Progenitor cell of endocrine pancreas (in vitro differentiated cells): ENCODE results near the gene FXYD6. TPM values are rescaled to one million over a fixed set of nuclear protein-coding genes. Genes with fewer than 3 reads are reported as not detected.

Experiments
- DNase-seq: peaks from one replicate; pipeline ENCODE4 v3.0.0; 2021; ENCODE audit warnings: low spot score; ENCODE audit not compliant: unreplicated experiment
- H3K27ac Mint-ChIP-seq: 2 replicates; pipeline ENCODE4 v1.8.0; 2021; ENCODE audit warnings: mild to moderate bottlenecking, moderate library complexity, mixed read lengths
- H3K27me3 Mint-ChIP-seq: 2 replicates; pipeline ENCODE4 v1.8.0; 2021; ENCODE audit warnings: mixed read lengths
- H3K36me3 Mint-ChIP-seq: 2 replicates; pipeline ENCODE4 v1.8.0; 2022; ENCODE audit warnings: mixed read lengths; ENCODE audit not compliant: insufficient read depth
- H3K4me1 Mint-ChIP-seq: 2 replicates; pipeline ENCODE4 v1.8.0; 2021; ENCODE audit warnings: low read depth, mixed read lengths
- H3K4me3 Mint-ChIP-seq: 2 replicates; pipeline ENCODE4 v1.8.0; 2021; ENCODE audit warnings: low read depth, mild to moderate bottlenecking, moderate library complexity, mixed read lengths
- H3K9me3 Mint-ChIP-seq: 2 replicates; pipeline ENCODE4 v1.8.0; 2021; ENCODE audit warnings: low read depth, mixed read lengths
- total RNA-seq: library from RNA; stranded (reverse); gene quantifications from 2 replicates; pipeline ENCODE4 v1.2.1, GENCODE V29; 2021
- TF ChIP-seq, protein P1 (sequence below): fragments of 200-600 bp; sonication (generic); IDR thresholded peaks from one replicate; pipeline ENCODE4 v1.5.0; 2021; ENCODE audit warnings: antibody characterized with exemption, mild to moderate bottlenecking; ENCODE audit not compliant: unreplicated experiment

Gene FXYD6
- total RNA-seq, 1 donor from 2014 or later: 28.5 TPM

DNA sequence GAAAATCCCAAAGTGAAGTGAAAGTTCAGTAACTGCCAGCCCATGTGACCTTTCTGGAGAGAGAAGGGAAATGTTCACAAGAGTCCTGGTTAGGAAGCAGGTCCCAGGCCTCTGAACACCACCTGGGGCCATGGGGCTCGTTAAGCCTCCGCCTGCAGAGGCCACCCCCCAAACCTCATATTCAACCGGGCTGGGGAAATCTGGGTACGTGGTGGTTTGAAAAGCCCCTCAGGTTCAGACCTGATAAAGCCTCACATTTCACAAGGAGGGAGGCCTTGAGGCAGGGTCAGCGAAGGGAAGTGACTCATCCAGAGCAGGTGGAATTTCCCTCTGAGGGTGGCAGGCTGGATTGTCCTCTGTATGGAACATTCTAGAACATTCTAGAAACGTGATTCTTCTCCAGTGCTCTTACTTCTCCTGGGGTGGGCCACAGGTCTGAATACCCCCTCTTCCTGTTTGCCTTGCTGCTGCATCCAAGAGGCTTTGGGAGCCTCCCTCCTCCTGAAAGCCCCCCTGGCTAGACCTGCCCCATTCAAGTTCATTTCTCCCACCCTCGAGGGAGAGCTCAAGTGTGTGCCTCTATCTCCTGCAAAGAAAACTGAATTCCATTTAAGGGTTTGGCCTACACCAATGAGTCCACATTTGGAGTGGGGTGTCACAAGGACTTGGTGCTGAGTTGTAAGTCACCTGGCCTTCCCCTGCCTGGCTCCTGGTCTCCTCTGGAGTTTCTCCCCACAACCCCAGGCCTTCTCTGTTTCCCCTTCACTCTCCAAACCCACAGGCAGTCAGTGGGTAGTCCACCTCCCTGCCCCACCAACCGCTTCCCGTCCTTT is 58.2 kb downstream of the FXYD6 start:
- H3K27ac Mint-ChIP-seq: no peak overlapping the region
- peaks cover 50% of the 10 kb centered on the region for H3K4me1 Mint-ChIP-seq
- no peaks in the 10 kb centered on the region for H3K36me3 Mint-ChIP-seq
- no peaks in the 10 kb centered on the region for H3K9me3 Mint-ChIP-seq
- H3K4me3 Mint-ChIP-seq: no peak overlapping the region
- H3K27me3 Mint-ChIP-seq: peaks cover 7% of the 10 kb centered on the region
- TF ChIP-seq, protein P1, sequence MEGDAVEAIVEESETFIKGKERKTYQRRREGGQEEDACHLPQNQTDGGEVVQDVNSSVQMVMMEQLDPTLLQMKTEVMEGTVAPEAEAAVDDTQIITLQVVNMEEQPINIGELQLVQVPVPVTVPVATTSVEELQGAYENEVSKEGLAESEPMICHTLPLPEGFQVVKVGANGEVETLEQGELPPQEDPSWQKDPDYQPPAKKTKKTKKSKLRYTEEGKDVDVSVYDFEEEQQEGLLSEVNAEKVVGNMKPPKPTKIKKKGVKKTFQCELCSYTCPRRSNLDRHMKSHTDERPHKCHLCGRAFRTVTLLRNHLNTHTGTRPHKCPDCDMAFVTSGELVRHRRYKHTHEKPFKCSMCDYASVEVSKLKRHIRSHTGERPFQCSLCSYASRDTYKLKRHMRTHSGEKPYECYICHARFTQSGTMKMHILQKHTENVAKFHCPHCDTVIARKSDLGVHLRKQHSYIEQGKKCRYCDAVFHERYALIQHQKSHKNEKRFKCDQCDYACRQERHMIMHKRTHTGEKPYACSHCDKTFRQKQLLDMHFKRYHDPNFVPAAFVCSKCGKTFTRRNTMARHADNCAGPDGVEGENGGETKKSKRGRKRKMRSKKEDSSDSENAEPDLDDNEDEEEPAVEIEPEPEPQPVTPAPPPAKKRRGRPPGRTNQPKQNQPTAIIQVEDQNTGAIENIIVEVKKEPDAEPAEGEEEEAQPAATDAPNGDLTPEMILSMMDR: no peak
- DNase-seq: no peak

DNA sequence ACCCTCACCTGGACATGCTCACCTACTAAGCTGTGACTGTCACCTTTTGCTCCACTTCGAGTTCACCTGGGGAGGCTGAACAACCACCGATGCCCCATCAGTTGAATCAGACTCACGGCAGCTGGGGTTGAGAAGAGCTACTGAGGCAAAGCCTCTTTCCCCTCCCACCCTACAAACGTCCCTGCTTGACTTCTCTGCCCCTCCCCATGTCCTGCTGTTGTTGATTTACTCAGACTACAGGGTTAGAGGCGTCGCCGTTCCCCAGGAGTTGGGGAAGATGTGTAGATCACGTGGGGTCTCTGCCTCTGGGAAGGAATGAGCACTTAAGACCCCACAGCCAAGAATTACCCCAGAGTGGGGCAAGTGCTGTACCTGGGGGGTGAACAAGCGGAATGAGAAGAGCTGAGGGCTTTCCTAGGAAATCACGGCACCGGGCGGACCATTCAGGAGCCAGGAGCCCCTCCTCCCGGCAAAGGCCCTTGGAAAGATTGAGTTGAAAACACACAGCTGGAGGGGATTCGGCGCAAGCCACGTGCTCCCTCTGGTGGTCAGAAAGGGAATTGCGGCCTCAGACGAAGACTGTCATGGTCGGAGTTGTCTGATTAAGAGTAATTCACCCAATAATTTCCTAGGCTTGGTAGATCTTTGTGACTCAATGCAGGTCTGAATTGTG is 59.0 kb downstream of the FXYD6 start:
- Mint-ChIP-seq H3K27ac (peak overlapping the region; percentile 94), H3K27me3 (peaks cover 6% of the 10 kb centered on the region), H3K4me3 (peak overlapping the region; percentile 36), H3K36me3 (no peaks in the 10 kb centered on the region), H3K9me3 (no peaks in the 10 kb centered on the region), H3K4me1 (peaks cover 53% of the 10 kb centered on the region)
- TF ChIP-seq, protein P1: peak; percentile 99
- peak; percentile 86 for DNase-seq

GRCh38 chr11:117816846-117817367 is 59.6 kb downstream of the FXYD6 start:
- H3K4me1 Mint-ChIP-seq: peaks cover 55% of the 10 kb centered on the region
- H3K27ac Mint-ChIP-seq: peak overlapping the region; percentile 94

DNA sequence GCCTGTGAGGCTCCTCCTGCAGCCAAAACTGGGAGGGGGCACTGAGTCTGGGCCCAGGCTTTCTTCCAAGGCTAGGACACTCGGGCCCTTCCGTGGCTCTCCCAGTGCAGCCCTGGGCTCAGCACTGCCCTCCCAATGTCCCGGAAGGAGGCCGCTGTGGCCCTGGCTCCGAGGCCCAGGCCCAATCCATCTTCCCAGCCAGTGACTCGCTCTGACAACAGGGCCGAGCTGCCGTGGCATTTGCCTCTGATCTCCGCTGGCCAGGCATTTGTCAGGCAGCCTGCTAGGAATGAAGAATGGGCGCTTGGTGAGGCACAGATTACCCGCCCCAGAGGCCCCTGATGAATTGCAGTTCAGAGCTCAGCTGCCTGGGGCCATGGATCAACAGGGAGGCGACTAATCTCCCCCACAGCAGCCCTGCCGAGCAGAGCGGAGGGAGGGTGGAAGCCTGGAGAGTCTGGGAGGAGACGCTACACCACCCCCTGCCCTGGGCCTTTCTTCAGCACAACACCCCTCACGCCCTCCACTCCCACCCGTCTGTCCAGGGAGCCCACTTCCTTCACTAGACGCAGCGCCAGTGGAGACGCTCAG is 60.2 kb downstream of the FXYD6 start:
- Mint-ChIP-seq H3K27ac (peak overlapping the region; percentile 93), H3K9me3 (no peaks in the 10 kb centered on the region)
- DNase-seq: peak; percentile 58

More at GRCh38 chr11:117816846-117817367, 59.6 kb downstream of the FXYD6 start:
- H3K36me3 Mint-ChIP-seq: no peaks in the 10 kb centered on the region
- H3K27me3 Mint-ChIP-seq: peaks cover 11% of the 10 kb centered on the region
- TF ChIP-seq, protein P1: no peak
- H3K9me3 Mint-ChIP-seq: no peaks in the 10 kb centered on the region
- no peak for DNase-seq
- peak overlapping the region; percentile 36 for H3K4me3 Mint-ChIP-seq

More for the DNA sequence above, 60.2 kb downstream of the FXYD6 start:
- Mint-ChIP-seq H3K4me3 (peak overlapping the region; percentile 29), H3K36me3 (no peaks in the 10 kb centered on the region), H3K4me1 (peaks cover 58% of the 10 kb centered on the region), H3K27me3 (peaks cover 15% of the 10 kb centered on the region)
- TF ChIP-seq, protein P1: no peak
